HG03575 (cell line): ENCODE measurements around the gene FBLN1.
"Not testable (repeated sequence)": the region's sequence is repeated elsewhere in the genome, so short reads cannot be mapped to it uniquely, and the experiment has no call there.

Source experiments
- ATAC-seq: cut with Tn5 transposase; IDR thresholded peaks from one replicate; pipeline ENCODE4 v1.9.1; 2021; ENCODE audit not compliant: unreplicated experiment, insufficient number of reproducible peaks, low FRiP score; ENCODE audit errors: extremely low read depth

The FBLN1 gene

DNA sequence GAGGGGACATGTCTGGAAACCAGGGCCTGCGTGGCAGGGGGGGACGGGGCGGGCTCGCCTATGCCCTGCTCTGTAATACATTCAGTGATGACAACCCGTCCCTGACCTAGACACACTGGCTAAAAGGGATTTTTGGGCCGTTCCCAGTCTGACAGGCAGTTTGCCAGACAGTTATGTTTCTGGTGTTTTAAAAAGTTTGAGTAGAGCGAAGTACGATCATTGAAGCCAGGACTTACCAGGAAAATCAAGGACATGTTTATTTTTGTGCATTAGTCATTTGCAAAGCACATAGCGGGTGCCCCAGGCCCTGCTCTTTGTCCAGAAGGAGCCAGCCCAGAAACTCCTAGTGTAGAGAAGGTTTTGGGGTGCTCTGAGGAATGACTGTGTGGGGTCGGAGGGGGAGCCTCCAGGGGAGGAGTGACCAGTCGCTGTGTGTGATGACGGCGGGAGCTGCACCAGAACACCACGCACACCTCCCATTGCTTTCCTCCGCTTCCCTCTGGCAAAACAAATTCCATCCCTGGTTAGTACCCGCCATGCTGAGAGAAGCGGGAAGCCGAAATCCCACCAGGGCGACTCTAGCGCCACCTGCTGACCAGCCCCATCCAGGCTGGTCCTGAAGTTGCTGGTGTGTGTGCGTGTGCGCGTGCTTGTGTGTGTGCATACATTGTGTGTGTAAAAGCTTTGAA, 50.8 kb downstream of the FBLN1 start:
- ATAC-seq = no peak

GRCh38 chr22:45554040-45554406, 51.3 kb downstream of the FBLN1 start:
- no peak for ATAC-seq

DNA sequence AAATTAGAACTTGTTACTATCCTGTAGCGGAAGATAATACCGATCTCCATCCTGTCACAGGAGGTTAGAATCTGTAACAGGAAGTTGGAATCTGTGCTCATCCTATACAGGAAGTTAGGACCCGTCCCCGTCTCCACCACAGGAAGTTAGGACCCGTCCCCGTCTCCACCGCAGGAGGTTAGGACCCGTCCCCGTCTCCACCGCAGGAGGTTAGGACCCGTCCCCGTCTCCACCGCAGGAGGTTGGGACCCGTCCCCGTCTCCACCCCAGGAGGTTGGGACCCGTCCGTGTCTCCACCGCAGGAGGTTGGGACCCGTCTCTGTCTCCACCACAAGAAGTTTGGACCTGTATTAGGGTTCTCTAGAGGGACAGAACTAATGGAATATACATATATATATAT, 52.2 kb downstream of the FBLN1 start:
- ATAC-seq = no peak

DNA sequence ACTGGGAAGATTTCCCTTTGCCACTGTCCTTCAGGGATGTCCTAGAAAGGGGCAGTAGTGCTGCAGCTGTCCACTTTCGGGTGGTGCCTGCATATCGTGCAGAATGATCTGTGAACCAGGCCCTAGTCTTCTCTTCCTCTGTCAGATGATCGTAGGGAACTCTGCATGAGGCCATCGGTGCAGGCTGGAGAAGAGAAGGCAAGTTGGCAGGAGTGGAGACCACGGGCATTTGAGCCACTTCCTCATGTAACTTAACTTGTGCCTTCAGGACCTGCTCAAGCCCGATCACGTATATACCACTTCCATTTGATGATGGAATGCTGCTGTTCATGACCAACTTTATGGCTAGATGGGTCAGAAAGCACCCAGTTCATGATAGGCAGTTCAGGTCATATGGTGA, 55.2 kb downstream of the FBLN1 start:
- not testable (repeated sequence) for ATAC-seq

DNA sequence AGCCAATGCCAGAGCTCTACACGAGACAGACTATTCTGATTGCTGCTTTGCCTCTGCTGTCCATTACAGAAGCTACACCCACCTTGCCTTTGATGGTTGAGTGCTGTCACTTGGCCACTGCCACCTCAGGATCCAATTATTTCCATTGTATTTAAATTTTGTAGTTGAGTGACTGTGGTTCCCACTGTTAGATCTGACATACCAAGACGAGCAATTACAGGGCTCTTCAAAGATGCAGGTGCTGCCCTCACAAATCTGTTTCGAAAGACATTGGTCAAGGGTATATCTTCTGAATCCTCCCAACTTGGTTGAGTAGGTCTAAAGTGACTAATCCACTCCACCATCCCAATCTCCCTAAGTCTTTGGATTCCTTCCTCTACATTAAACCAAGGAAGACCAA, 57.4 kb downstream of the FBLN1 start:
- not testable (repeated sequence) for ATAC-seq

- not testable (repeated sequence) for ATAC-seq
These were observed 58.1 kb downstream of the FBLN1 start for GRCh38 chr22:45560761-45561160.

DNA sequence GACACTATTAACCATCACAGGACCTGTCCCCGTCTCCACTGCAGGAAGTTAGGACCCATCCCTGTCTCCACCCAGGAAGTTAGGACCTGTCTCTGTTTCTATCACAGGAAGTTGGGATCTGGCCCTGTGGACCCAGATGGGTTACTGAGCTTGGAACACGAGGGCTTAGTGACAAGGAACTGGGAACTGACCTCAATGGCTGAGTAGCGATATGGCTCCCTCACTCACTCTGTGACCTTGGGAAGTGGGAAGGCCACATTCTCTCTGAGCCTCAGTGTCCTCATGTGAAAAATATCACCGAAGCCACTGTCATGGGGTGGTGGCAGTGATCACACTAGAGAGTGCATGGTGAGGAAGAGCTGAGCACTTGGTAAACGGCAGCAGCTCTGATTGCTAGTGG, 59.4 kb downstream of the FBLN1 start:
- ATAC-seq = no peak

GRCh38 chr22:45562537-45563361, 60.1 kb downstream of the FBLN1 start:
- no peak for ATAC-seq

DNA sequence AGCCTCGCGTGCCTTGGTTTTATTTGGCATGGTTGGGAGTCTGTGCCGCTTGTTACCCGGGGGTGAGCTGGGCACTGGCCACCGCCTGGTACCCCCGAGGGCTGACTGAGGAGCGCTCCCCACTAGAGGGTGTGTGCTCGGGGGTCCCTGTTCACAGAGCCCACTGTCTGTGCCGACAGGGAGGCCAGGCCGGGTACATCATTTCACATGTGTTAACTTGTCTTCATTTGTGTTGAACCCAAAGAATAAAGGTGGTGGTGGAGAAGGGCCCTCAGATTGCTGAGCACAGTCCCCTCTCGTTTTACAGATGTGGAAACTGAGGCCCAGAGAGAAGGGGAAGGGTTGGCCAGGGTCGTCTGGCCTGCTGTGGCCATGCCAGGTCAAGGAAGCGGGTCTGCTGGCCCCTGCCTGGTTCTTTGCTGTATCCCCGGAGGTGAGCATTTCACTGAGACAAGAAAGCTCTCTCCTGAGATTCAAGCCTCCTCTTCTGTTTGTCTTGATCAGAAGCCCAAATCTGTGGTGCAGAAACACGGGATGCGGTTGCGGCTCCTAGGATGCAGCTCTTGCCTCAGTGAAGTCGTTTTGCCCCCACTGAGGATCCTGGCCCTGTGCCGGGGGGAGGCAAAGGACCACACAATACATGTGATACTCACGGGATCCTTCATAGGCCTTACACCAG, 60.8 kb downstream of the FBLN1 start:
- no peak for ATAC-seq

GRCh38 chr22:45564349-45565030, 61.8 kb downstream of the FBLN1 start:
- ATAC-seq = no peak

GRCh38 chr22:45565171-45565570, 62.5 kb downstream of the FBLN1 start:
- ATAC-seq = no peak

GRCh38 chr22:45565973-45566372, 63.3 kb downstream of the FBLN1 start:
- ATAC-seq = no peak

- ATAC-seq = no peak
These were observed 65.5 kb downstream of the FBLN1 start for GRCh38 chr22:45568213-45568612.

DNA sequence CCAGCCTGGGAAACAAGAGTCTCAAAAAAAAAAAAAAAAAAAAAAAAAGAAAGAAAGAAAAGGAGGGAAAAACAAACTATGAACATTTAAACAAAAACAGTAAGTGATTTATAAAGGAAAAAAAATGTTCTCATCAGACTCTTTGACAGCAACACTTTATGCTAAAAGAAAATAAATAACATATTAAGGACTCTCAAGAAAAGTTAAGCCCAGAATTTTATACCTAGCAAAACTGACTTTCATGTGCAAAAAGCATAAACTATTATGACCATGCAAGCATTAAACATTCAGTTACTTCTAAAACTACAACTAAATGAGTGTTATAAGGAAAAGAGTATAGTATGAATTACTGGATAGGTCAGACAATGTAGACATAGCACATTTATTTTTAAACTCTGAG, 68.4 kb downstream of the FBLN1 start:
- no peak for ATAC-seq

- no peak for ATAC-seq
These were observed 69.8 kb downstream of the FBLN1 start for GRCh38 chr22:45572444-45572843.

DNA sequence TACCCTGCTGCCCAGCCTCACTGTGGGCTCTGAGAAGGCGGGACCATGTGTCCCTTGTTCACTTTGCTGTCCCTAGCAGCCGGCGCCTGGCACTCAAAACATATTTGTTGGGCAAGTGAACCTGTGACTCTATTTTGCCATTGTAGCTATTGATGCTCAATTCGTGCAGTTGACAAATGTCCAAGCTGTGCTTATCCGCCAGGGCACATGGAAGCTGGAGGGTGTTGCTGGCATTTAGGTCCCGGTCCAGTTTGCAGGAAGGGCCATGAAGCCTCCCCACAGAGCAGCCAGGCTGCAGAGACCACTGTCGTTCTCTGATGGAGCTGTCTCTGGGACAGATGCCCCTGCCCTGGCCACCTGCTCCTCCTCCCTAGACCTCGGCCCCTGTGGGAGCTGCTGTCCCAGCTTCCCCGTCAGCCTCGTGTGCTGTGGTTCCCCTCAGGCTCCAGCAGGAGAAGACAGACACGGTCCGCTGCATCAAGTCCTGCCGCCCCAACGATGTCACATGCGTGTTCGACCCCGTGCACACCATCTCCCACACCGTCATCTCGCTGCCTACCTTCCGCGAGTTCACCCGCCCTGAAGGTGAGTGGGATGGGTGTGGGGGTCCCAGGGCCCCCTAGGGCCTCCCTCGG, 71.5 kb downstream of the FBLN1 start:
- no peak for ATAC-seq

GRCh38 chr22:45575173-45575572, 72.5 kb downstream of the FBLN1 start:
- no peak for ATAC-seq

- ATAC-seq = no peak
These were observed 73.1 kb downstream of the FBLN1 start for GRCh38 chr22:45575607-45576272.

DNA sequence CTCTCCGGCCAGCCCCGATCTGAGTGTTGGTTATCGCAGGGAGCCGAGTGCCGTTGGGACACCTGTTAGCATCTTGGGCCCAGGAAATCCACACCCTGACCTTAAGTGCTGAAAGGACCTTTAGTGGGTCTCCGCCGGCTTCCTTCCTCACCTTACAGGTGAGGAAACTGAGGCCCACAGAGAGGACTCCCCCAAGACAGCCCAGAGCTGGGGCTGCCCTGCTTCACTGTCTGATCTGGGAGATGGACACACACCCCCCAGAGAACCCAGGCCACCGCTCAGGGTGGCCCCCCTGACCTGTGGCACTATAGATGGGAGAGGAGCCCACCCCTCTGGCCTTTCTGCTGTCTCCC, 73.6 kb downstream of the FBLN1 start:
- no peak for ATAC-seq
